Mucosa of gallbladder (tissue), 1 donor: Measurements from ENCODE around the gene DNAL1. TPM values are rescaled to one million over a fixed set of nuclear protein-coding genes. Genes with fewer than 3 reads are reported as not detected.

ENCODE experiments used
- DNase-seq: peaks from one replicate; pipeline ENCODE4 v3.0.0-alpha.2; 2020; ENCODE audit warnings: low spot score
- total RNA-seq: library from RNA; stranded (reverse); gene quantifications from one replicate; pipeline ENCODE4 v1.2.1, GENCODE V29; 2021
- donor health status: DM: no; HTN: no; CAD: no.

DNAL1 gene
- total RNA-seq, 1 donor from 2014 or later: 14.3 TPM

DNA sequence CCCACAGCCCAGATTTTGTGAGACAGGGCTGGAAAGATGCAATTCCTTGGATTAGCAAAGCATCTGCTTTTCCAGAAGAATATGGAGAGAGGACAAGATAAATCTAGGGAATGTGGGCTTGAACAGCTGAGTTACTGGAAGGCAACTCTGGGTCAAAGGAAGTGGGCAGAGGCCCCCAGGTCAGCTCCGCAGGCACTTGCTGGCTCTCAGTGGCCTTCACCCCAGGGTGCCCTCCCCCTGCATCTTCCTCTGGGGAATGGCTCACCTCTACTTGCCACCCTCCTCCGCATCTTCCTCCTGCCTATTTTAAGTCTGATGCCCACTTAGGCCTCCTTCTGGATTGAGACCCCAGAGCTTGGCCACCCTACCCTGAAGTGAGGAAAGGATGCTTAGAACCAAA, 79.9 kb downstream of the DNAL1 start:
- no peak for DNase-seq

- no peak for DNase-seq
These were observed 80.6 kb downstream of the DNAL1 start for GRCh38 chr14:73725116-73726024.

DNA sequence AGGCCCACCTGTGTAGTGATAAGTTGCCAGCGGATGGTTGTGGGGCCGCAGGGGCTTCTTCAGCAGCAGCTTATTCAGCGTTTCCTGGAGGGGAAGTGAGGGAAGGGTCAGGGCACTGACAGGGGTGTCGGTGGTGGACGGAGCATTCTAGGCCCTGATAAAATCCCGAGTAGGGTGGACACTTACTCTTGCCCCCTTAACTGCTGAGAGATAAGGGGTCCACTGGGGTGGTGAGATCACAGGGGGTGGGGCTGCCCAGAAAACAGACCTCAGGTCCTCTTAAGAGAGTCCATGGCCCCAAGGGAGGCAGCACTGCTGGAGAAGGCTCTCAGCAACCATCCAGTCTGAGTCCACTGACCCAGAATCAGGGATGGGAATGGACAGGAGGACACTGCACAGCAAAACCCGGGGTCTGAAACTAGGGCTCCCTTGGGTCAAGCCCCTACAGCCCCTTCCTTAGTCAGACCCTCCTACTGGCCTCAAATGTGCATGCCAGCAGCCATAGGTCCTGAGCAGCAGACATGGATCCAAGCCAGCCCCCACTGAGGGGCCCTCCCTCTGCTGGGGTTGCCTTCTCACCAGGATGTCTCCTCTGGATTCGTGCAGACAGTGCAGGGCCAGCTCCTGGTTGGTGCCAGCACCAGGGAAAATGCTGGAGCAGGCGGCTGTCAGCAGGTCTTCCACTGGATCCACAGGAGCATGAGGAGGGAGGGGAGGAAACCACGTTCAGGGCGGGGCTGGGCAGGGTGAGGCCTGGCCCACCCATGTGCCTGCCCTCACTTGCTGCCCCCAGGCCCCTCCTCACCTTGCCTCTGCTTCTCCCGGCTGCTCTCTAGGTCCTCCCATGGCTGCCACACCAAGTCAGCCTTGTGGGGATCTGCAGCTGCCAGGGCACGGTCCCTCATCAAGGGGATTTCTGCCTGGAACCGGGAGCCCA, 81.5 kb downstream of the DNAL1 start:
- DNase-seq: no peak

DNA sequence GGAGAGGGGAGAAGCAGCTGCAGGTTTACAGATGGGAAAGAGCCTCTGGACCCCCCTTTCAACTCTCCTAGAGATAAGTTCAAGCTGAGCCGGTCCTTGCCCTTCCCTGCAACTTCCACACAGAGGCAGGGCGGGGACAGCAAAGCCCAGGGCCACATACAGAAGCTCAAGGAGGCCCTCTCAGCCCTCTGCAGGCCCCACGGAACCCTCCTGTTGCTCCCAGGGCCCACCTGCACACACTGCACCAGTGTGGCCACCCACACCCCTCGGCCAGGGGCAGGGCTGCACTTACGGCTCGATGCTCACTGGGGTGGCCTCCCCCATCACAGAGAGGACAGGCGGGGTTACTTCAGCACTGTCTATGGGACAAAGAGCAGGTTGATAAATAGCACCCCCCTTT, 82.4 kb downstream of the DNAL1 start:
- no peak for DNase-seq

DNA sequence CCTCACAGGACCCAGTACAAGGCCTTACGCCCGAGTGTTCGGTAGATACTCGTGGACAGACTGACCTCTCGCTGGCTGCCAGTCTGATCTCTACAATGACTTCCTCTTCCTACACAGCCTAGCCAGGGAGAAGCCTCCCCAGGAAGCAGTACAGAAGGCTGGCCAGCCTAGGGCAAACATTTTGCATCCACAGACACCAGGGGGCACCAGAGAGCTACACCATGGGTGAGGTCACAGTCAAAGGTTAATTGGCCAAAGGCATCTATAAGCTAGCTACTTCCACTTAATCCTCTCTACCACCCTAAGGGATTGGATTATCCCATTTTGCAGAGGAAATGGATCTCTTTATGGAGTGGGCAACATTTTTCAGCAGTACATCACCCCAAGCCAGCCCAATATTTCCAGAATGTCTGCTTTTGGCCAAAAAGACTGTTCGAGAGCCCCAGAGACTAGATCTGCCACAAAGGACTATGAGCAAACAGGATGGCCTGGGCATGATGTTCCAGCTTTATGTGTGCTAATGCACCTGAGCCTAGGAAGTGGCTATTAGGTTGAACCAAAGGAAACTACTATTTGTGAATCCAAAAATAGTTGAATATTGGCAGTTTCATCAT, 84.0 kb downstream of the DNAL1 start:
- DNase-seq: peak; percentile 91

DNA sequence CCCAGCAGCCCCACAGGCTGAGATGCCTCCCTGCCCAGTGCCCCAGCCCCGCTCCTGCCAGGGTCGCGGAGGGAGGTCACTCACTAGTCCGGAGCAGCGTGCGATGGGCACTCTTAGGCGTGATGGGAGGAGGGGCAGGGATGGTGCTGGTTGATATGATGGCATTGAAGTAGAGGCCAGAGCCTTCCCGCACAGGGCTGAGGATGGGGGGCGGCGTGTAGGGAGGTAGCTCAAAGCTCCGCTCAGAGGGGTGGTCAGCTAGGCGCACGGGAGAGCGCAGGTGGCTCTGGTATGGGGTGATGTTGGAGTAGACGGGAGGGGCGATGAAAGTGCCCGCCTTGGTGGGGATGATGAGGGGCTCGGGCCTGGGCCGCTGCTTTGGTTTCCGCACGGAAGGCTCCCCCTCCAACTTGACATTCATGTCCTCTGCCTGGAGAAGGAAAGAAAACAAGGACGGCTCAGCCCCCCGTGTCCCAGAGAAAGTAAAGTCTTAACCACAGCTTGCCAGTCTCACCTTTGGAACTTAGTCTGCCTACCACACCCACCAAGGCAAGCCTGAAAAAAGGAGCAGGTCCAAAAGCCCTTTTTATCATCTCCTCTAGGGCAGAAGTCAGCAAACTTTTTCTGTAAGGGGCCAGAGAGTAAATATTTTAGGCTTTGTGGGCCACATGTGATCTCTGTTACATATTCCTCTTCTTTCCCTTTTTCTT, 84.9 kb downstream of the DNAL1 start:
- no peak for DNase-seq

GRCh38 chr14:73731111-73731510, 86.3 kb downstream of the DNAL1 start:
- no peak for DNase-seq

DNA sequence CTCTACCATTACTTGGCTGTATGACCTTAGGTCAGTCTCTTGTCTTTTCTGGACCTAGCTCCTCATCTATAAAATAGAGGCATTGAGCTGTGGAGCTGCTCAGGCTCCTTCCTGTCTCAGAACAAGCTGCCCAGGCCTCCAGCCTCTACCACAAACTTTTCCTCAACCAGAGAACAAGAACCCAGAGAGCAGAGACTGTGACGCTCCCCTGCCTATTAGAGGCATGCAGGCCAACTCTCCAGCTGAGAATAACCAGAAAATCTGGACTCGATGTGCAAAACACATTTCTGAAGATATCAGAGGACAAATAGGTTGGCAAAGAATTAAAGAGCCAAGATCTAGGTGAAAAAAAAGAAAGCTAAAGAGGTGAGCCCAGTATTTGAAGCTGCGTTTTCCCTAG, 87.2 kb downstream of the DNAL1 start:
- DNase-seq: no peak

DNA sequence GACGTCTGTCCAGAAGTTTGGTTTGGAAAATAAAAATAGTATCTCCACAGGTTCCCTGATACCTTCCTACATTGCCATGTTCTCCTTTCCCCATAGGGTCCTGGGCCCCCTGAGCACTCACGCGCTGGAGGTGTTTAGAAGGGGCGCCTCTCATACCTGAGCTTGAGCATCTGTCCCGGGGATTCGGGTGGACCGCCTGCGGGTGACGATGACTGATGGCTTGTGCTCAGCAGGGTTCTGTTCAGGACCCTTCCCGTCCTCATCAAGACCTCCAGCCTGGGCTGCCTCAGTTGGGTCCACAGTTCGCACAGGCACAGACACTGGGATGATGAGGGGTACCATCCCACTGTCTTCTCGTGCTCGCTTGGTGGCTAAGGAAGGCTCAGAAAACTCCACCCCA, 92.1 kb downstream of the DNAL1 start:
- no peak for DNase-seq

DNA sequence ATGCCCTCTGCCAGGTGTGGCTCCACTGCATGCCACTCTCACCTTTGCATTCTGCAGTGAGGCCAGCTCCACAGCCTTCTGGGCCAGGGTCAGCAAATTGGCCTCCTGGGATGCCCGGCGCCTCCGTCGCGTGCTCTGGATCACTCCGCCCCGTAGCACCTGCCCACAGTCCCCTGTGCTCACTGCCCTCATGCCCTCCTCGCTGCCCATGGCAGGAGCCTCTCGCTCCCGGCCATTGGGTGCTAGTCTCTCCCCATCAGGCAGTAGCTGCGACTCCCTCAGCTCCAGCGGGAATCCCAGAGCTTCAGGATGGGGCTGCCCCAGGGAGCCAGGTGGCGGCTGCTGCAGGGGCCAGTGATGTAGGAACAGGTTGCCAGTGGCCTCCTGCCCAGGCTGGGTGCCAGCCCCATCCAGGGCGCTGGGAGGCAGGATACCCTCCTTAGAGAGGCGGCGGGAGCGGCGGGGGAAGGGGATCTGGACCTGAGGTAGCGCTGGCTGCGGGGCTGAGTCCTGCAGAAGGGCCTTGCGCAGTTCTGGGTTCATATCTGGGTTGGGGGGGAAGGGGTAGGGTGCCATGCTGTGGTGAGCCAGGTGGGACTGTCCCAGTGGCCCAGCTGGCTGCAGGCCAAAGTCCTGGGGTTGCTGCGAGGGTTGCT, 93.9 kb downstream of the DNAL1 start:
- DNase-seq: no peak

DNA sequence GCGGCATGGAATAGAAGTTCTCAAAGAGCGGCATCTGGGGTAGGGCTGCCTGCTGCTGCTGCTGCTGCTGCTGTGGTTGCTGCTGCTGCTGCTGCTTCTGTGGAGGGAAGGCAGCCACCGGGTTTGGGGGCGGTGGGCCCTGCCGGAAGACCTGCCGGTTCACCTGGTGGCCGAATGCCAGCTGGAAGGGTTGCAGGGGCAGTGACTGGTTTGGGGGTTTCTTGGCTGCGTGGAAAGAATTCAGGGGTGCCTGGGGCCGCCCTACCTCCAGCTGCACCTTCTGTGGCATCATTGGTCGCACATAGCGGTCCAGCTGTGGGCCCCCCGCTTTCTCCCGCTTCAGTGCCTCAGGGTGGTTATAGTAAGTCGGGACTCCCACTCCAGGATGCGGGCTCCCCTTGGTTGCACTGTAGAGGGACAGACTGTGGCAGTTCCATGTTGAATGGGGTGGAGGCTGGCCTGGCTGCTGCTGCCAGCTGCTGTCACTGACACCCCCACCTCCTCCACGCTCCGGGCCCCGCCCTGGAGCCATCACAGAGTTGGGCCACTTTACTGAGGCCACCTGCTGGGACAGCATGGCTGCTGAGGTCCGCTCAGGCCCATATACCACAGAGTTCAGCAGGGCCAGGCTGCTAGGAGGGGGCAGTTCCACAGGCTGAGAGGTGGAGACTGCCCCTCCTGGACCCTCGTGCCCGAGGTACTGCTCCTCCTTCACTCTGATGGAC, 94.5 kb downstream of the DNAL1 start:
- DNase-seq: no peak

DNA sequence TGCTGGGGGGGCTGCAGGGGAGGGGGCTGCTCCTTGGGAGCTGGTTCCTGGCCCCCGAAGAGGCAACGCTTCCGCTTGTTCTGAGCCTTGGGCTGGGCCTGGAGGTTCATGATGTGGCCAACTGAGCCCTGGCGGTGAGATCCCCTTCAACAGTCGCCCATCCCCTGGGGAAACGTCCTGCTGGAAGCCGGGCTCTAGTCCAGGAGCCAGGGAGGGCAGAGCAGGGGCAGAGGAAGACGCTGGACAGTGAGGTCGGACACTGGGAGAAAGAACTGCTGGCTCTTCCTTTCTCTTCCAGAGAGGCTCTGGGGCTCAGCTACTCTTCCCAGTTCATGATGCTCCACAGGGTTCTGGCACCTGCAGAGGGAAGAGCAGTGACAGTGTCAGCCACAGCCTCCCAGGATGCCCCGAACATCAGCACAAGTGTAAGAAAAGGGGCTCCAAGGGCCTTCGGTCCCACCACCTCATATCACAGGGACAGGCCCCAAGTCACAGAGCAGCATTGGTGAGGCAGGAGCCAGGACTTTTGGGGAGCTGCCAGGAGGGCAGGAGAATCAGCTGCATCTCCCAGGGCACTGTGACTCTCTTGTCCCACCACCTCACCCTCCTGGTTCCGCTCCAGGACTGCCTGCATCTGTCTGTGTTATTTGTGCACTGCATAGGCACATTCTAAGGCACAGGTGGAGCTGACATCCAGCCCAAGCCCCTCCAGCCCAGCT, 95.3 kb downstream of the DNAL1 start:
- no peak for DNase-seq

DNA sequence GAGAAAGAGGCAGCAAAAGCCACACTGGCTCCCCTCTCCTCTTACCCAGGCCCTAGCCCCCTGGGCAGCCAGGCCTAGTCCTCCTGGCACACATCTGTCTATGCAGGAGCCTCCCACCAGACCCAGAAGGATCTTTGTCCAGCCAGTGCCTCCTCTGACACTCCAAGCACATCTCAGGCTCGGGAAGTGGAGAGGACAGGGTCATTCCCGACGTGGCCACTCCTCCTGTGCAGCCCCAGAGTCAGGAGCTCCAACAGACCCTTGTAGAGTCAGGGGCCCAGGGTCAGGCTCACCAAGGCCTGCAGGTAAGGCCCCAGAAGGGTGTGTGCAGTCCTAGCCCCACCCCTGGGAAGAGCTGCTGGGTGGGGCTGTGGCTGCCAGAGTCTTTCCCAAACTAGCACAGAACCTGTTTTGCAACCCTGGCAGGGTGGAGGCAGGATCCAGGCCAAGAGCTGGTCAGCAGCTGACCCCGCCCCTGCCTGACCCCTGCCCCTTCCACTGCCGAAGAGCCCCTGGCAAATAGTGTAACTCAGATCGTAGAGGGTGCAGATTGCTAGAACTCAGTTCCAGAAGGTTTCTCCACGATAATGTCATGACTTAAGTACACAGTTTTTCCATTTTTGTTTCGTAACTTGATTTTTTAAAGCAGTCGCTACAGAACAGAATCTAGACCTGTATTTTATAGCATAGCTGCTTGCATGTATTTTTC, 96.0 kb downstream of the DNAL1 start:
- peak; percentile 82 for DNase-seq

GRCh38 chr14:73741386-73741875, 96.6 kb downstream of the DNAL1 start:
- peak; percentile 71 for DNase-seq

GRCh38 chr14:73741876-73742519, 97.2 kb downstream of the DNAL1 start:
- no peak for DNase-seq

GRCh38 chr14:73742520-73743238, 97.9 kb downstream of the DNAL1 start:
- DNase-seq: no peak

DNA sequence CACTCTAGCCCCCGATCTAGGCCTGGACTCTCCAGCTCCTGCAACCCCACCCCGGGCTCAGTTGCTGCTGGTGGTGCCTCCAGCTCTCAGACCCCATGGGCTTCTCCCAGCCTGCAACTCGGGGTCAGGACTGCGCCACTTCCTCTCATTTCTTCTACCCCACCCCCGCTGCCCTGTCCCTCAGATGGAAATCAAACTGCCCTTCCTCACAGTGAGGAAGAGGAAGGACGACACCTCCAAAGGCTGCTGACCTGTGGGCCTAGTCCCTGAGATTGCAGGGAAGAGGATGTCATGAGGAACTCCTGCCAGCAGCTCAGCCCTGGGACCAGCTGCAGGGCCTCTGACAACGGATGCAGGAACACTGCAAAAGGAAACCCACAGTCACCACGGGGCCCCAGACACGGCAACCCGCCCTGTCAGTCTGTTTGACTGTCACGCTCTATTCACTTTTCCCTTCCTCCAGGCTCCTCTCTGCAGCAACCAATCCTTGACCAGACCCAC, 98.7 kb downstream of the DNAL1 start:
- no peak for DNase-seq
